NCI-H187 (cell line): ENCODE data around the gene ASB2.
A peak's percentile ranks its signal among the peaks of the same experiment; 100 is the strongest.

ENCODE experiments used
- DNase-seq, 2 experiments: peaks; one replicate each; lab custom pipeline; 2025; lab: John Stamatoyannopoulos, UW

Gene ASB2

GRCh38 chr14:93929048-93929535 is 47.3 kb downstream of the ASB2 start:
- no peak for DNase-seq

GRCh38 chr14:93928184-93929047 is 48.0 kb downstream of the ASB2 start:
- no peak for DNase-seq

- no peak for DNase-seq
Measured at GRCh38 chr14:93927800-93928145, 48.6 kb downstream of the ASB2 start.

GRCh38 chr14:93926873-93927799 is 49.2 kb downstream of the ASB2 start, which contains the start of gene FAM181A:
Gene FAM181A, plus strand, starts transcription at chr14:93927344. Its CDS starts 942 bp downstream, at chr14:93928286.
- DNase-seq: no peak

DNA sequence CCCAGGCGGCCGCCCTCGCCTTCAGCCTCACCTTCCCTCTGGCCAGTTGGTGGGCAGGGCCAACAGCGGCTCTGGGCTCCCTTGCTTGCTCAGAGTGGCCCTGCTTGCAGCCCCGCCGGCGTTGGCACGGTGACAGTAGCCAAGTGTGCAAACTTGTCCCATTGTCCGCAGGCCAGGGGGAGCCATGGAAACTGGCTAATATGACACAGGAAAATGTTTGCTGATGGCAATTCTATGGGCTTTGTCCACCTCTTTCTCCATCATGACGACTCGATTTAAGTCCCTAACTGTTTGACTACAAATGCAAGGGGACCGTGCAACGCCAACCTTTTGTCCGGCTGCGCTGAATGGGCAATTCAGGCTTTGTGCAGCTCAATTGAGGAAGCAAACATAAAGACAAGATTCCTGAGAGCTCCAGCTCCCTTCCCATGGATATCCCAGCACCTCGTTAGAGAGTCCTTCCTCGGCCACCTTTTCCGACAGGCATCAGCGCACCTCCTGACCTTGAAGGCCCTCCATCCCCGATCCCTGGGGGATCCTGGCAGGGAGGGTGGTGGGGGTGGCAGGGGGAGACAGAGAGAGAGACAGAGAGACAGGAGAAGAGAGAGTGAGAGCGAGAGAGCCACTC is 50.0 kb downstream of the ASB2 start:
- no peak for DNase-seq

GRCh38 chr14:93925374-93925895 is 50.9 kb downstream of the ASB2 start:
- DNase-seq: no peak

DNA sequence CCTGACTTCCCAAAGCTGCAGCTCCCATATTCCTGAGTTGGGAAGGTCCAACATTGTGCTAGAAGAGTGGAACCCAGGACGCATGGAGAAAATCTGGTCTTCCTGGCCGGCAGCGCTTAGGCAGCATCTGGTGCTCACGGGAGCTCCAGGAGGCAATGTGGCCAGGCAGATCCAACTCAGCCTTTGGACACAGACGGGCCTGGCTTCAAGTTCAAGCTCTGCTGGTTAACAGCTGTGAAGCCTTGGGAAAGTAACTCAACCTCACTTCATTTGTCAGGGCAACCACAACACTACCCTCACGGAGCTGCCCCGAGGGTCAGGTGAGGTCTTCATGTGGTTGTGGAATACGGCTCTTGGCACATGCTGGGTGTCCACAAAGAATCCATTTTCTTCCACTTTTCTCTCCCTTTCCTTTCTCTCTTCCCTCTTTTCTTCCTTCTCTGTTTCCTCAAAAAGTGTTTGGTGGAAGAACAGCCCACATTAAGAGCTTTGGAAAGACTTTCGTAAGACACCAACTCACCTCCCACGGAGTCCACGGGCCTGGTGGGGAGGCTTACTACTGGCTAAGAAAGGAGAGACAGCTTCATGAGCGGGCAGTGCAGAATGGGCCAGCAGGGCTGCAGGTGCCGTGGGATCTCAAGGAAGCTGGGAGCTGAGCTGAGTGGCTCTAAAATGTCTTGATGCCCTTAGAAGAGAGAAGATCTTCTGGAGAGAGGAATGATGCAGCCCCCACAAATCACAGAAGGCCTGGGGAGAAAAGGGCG is 51.6 kb downstream of the ASB2 start:
- DNase-seq: no peak

GRCh38 chr14:93923626-93924025 is 52.7 kb downstream of the ASB2 start:
- peak; percentile 46 to 62 for DNase-seq

DNA sequence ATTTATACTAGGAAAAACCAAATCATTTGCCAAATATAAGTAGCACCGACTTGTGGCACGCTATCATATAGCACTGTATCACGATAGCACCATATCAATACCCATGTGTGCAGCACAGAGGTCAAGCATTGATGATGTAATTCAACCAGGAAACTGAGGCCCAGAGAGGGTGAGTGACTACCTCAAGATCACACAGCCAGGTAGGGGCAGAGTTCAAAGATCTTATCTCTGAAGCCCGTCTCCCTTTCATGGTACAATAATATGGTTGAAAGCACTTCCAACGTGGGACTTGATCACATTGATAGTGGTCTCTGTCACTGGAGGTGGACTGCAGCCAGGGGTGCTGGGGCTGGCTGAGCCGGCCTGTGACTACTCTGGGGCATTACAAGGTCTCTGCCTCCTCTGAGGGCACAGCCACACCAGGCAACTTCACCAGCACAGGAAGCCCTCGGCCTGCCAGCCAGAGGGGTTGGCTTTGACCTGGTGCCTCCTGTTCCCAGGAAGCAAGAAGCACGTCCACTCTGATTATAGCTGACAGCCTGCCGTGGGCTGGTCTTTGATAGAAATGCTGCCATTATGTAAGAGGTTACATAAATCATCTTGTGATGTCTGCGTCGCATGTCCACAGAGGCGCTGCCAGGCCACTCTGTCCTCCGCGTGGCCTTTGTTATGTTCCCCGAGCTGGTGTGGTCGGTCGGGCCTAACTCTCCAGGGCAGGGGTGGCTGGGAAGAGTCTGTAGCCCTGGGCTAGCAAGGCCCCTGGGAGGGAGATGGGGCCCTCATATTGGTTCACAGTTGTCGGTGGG is 55.2 kb downstream of the ASB2 start:
- DNase-seq: no peak

DNA sequence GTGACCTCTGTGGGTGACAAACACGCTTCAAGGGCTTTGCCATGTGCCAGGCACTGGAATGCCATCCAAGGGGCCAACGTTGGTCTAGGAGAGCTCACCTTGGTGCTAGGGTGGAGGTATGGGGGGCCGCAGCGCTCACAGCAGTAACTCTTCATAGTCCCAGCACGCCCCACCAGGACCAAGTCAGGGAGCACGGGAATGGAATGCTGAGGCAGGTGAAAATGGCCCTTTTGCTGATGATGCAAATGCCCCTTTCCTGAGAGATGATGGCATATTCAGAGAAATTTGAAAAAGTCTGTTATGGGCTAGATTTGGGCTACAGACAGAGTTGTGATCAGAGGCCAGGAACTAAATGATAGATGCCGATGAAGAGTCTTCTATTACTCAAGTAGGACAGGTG is 59.2 kb downstream of the ASB2 start:
- no peak for DNase-seq

GRCh38 chr14:93916498-93916897 is 59.9 kb downstream of the ASB2 start:
- no peak for DNase-seq

DNA sequence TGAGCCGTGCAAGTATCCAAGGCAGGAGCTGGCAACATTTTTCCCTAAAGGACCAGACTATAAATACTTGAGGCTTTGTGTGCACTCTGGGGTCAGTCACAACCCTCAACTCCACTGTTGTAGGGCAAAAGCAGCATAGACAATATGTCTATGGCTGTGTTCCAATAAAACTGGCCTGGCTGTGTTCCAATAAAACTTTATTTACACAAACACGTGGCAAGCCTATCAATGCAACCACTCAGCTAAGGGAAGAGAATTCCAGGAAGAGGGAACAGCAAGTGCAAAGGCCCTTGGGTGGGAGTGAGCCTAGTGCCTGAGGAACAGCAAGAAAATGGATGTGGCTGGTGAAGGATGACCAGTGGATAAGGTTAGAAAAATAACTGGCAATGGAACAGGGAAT is 60.6 kb downstream of the ASB2 start:
- no peak for DNase-seq

GRCh38 chr14:93915070-93915705 is 61.2 kb downstream of the ASB2 start:
- DNase-seq: no peak

DNA sequence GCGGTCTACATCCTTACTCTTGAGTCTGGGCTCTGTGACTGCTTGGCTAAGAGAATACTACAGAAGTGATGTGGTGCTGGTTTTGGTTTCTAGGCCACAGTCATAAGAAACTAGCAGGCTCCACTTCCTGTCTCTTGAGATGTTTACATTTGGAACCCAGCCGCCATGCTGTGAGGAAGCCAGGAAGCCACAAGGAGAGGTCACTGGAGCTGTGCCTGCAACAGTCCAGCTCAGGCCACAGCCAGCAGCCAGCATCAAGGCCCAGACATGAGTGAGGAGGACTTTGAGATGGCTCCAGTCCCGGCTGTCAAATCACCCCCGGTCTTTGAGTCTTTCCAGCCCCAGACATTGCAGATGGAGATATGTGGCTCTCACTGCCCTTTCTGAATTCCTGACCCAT is 62.1 kb downstream of the ASB2 start:
- no peak for DNase-seq

GRCh38 chr14:93912782-93913181 is 63.6 kb downstream of the ASB2 start:
- DNase-seq: no peak

DNA sequence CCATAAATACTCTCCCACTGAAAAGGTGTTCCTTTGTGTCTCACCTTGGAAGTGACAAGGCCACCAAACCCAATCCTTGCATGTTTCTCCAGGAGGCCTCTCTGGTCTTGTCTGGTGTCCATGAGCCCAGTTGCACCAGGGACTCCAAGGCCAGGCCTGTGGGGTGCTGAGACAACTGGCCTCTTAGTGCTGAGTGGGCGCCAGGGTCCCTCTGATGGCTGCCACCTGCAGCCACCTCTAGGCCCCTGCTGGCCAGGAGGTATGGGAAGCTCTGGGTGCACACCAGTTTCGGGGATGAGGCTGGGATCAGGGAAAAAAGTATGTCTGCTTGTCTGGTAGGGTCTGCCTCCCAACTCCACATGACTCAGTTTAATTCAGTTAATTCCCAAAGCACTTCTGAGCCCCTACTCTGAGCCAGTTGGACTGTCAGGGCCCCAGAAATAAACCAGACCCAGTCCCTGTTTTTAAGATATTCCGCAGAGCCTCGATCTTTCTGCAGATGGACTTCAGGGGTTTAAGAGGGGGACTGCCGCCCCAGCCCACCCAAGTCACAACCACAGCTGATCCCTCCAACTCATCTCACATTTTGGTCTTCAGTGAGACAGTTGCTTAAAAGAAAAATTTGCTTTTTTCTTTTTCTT is 64.3 kb downstream of the ASB2 start:
- DNase-seq: no peak

- DNase-seq: no peak
Measured at GRCh38 chr14:93909429-93910128, 66.8 kb downstream of the ASB2 start.
